GM12875 (cell line): ENCODE data around the gene LIPF.
"Not testable (repeated sequence)": the region's sequence is repeated elsewhere in the genome, so short reads cannot be mapped to it uniquely, and the experiment has no call there.

Experiments
- H3K4me3 ChIP-seq: one replicate; pipeline ENCODE4 v1.5.1; 2011; ENCODE audit warnings: low read depth, low read length, control low read depth
- TF ChIP-seq, protein P1 (sequence below): IDR thresholded peaks from 2 replicates; pipeline ENCODE4 v1.5.1; 2011; ENCODE audit warnings: low read depth, mild to moderate bottlenecking, control low read depth, inconsistent platforms, low read length, moderate library complexity, borderline replicate concordance; ENCODE audit not compliant: insufficient read depth

Gene LIPF

DNA sequence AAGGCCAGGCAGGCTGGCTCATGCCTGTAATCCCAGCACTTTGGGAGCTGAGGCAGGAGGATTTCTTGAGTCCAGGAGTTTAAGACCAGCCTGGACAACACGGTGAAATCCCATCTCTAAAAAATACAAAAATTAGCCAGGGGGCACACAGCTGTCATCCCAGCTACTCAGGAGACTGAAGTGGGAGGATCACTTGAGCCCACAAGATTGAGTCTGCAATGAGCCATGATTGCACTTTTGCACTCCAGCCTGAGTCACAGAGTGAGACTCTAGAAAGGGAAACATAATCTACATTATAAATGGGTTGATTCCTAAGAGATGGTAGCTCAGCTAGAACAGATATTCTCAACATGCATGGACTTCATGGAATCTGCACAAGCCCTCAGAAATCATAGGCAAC, 6.3 kb upstream of the LIPF start:
- TF ChIP-seq, protein P1, sequence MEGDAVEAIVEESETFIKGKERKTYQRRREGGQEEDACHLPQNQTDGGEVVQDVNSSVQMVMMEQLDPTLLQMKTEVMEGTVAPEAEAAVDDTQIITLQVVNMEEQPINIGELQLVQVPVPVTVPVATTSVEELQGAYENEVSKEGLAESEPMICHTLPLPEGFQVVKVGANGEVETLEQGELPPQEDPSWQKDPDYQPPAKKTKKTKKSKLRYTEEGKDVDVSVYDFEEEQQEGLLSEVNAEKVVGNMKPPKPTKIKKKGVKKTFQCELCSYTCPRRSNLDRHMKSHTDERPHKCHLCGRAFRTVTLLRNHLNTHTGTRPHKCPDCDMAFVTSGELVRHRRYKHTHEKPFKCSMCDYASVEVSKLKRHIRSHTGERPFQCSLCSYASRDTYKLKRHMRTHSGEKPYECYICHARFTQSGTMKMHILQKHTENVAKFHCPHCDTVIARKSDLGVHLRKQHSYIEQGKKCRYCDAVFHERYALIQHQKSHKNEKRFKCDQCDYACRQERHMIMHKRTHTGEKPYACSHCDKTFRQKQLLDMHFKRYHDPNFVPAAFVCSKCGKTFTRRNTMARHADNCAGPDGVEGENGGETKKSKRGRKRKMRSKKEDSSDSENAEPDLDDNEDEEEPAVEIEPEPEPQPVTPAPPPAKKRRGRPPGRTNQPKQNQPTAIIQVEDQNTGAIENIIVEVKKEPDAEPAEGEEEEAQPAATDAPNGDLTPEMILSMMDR = no peak
- H3K4me3 ChIP-seq = no peak overlapping the region

DNA sequence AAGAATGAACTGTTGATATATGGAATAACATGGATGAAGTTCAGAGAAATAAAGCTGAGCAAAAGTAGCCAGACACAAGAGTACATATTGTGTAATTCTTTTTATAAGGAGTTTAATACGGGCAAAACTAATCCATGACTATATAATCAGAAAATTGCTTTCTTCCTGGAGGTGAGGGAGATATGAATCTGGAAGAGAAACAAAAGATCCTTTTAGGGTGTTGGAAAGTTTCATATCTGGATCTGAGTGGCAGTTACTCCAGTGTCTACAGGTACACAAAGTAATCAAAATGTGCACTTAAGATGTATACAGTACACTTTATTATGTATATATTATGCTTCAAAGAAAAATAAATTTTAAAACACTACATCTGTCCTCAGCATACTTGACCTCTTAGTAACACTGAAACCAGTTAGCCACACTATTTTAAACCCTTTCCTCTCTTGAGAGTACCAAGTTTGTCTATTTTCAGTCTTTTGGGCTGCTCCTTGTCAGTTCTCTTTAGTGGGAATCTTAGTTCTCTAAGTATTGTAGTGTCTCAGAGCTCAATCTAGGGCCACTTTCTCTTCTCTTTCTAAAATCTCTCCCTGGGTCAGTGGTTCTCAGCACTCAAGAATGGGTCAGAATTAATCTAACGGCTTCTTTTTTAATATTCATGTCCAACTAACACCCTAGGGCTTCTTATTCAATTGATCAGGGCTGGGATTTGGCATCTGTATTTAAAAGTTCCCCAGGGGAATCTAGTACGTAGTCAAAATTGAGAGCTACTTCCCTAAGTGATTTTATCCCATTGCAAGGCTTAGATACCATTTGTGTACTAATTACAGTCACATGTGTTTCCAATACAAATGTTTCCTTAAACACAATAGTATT, 4.3 kb upstream of the LIPF start:
- TF ChIP-seq, protein P1 = no peak

DNA sequence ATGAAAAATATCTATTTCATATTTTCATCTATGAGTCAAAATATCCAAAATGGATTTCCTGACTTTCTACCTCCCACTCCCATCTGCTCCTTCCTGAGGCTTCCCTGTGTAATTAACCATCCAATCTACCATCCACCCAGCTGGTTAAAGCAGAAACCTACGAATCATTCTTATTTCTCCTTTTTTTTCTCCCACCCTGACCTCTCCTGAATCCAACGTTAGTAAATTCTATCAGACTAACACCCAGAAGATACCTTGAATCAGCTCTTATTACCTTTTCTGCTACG, 3.7 kb upstream of the LIPF start:
- TF ChIP-seq, protein P1 = no peak
- H3K4me3 ChIP-seq = no peak overlapping the region

More for the DNA sequence above, 4.3 kb upstream of the LIPF start:
- H3K4me3 ChIP-seq = no peak overlapping the region

DNA sequence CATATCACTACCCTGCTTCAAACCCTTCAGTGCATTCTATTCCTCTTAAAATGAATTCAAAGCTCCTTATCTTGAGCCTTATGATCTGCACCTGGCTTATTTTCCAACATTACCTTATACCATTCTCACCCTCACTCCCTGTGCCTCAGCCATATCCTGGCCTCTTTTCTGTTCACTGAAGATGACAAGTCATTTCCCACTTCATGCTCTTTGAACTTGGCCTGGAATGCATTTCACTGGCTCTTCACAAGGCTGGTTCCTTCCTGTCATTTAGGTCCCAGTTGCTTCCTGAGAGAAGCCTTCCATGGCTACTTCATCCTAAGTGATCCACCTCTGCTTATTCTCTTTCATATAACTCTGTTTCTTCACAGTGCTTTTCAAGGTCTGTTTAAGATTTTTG, 3.2 kb upstream of the LIPF start:
- TF ChIP-seq, protein P1 = no peak
- no peak overlapping the region for H3K4me3 ChIP-seq

DNA sequence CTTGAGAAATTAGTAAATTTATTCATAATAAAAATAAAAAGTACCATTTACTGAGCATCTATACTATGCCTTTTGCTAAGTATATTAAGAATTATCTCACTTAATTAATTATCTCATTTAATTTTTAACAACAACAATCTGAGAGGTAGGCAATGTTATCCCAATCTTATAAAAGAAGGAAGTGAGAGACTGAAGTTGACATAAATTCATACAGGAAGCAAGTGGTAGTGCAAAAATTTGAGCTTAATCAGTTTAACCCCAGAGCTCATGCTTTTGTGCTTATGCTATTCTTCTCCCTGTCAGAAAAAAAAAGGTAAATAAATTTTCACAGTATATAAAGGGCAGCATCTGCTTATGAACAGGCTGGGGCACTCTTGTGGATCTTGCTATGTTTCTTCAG, 2.7 kb upstream of the LIPF start:
- TF ChIP-seq, protein P1 = no peak
- no peak overlapping the region for H3K4me3 ChIP-seq

DNA sequence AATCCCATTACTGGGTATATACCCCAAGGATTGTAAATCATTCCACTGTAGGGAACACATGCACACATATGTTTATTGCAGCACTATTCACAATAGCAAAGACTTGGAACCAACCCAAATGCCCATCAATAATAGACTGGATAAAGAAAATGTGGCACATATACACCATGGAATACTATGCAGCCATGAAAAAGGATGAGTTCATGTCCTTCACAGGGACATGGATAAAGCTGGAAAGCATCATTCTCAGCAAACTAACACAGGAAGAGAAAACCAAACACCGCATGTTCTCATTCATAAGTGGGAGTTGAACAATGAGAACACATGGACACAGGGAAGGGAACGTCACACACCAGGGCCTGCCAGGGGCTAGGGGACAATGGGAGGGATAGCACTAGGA, 1.1 kb upstream of the LIPF start:
- H3K4me3 ChIP-seq = not testable (repeated sequence)

DNA sequence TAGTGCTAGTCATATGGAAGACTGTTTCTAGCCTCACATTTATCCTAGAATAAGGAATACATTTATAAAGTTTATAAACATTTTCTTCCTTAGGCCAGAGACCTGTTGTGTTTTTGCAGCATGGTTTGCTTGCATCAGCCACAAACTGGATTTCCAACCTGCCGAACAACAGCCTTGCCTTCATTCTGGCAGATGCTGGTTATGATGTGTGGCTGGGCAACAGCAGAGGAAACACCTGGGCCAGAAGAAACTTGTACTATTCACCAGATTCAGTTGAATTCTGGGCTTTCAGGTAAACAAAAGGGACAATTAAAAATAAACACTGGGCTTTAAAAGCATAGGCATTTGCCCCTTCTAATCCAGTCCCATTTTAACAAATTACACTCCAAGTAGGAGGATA, 4.2 kb downstream of the LIPF start:
- H3K4me3 ChIP-seq = no peak overlapping the region
- TF ChIP-seq, protein P1 = no peak

DNA sequence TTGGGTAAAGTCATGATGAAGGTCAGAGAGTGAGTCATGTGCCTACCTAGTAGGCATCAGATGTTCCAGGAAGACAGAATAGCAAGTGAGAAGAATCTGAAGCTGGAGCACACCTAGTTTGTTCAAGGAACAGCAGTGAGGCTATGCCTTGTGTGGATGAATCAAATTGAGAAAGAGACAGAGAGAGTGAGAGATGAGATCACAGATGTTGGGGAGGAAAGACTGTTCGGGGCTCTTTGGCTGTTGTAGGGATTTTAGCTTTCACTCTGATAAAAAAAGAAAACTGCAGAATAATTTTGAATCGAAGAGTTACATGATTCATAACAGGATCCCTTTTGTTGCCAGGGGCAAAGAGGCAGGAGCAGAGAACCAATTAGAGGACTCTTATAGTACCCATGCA, 6.3 kb downstream of the LIPF start:
- no peak overlapping the region for H3K4me3 ChIP-seq
- TF ChIP-seq, protein P1 = no peak
